Upper lobe of left lung (tissue), 6 donors: ENCODE data around the gene SLC7A14. TPM values are rescaled to one million over a fixed set of nuclear protein-coding genes. Genes with fewer than 3 reads are reported as not detected.

Source experiments
- ATAC-seq, 2 donors: fragments of 200-7000 bp; cut with Tn5 transposase; one replicate each; pipeline ENCODE4 v1.9.1; 2022; ENCODE audit warnings: mild to moderate bottlenecking in 2 of 2, moderate library complexity in 2 of 2; ENCODE audit not compliant: low FRiP score in 2 of 2
- DNase-seq, 2 donors: peaks; one replicate each; pipeline ENCODE4 v3.0.0-alpha.2; 2019 to 2020
- H3K27ac ChIP-seq, 4 donors: fragments of 200-600 bp; sonication (generic); one replicate each; pipeline ENCODE4 v1.5.1; 2016 to 2019
- H3K27me3 ChIP-seq, 4 donors: fragments of 200-600 bp; sonication (generic); one replicate each; pipeline ENCODE4 v1.5.1; 2017 to 2019
- H3K36me3 ChIP-seq, 4 donors: fragments of 200-600 bp; sonication (generic); one replicate each; pipeline ENCODE4 v1.5.1; 2016 to 2019
- H3K4me1 ChIP-seq, 4 donors: fragments of 200-600 bp; sonication (generic); one replicate each; pipeline ENCODE4 v1.5.1; 2018 to 2019
- H3K4me3 ChIP-seq, 4 donors: fragments of 200-600 bp; sonication (generic); one replicate each; pipeline ENCODE4 v1.5.1; 2017 to 2019; ENCODE audit warnings: mild to moderate bottlenecking in 2 of 4, moderate library complexity in 1 of 4
- H3K9me3 ChIP-seq, 4 donors: fragments of 200-600 bp; sonication (generic); one replicate each; pipeline ENCODE4 v1.5.1; 2018 to 2019
- EP300 ChIP-seq, 4 donors: sonication (generic); formaldehyde crosslinking; IDR thresholded peaks; one replicate each; pipeline ENCODE4 v1.5.1; 2017; ENCODE audit warnings: antibody characterized with exemption in 4 of 4, control low read depth in 2 of 4
- POLR2A ChIP-seq, 4 donors: fragments of 450-650 bp; IDR thresholded peaks; one replicate each; pipeline ENCODE4 v1.5.1; 2016 to 2017; ENCODE audit warnings: antibody characterized with exemption in 4 of 4, mild to moderate bottlenecking in 2 of 4
- POLR2AphosphoS5 ChIP-seq, 2 donors: sonication (generic); formaldehyde crosslinking; IDR thresholded peaks; one replicate each; pipeline ENCODE4 v1.5.1; 2017; ENCODE audit warnings: antibody characterized with exemption in 2 of 2
- WGBS, 2 donors: methylation state at CpG; one replicate each; pipeline ENCODE4 v1.1.5; 2017 to 2018; 5-methylcytosine and 5-hydroxymethylcytosine counted together
- total RNA-seq, 6 donors: library from RNA; depleted of rRNA in 4 of 6; stranded (reverse); fragments of >200 nt in 4 of 6; gene quantifications; one replicate each; pipeline versions ENCODE4 v1.1.0 to v1.2.1, GENCODE V29; 2016 to 2021
- TF ChIP-seq, protein P1 (sequence below), 6 experiments: fragments of 450-650 bp in 4 of 6; fragments of 200-600 bp in 2 of 6; sonication (generic) in 2 of 6; IDR thresholded peaks; one replicate each; pipeline ENCODE4 v1.5.1; 2016 to 2019; ENCODE audit warnings: antibody characterized with exemption in 6 of 6
- donor health status: DM: no; HTN: no; CAD: no; lungs with moderate emphysema.
- donor health status: DM: no; HTN: yes; CAD: no; lungs with severe emphysema.

SLC7A14 gene
- total RNA-seq, 6 donors from 2014 or later: 0.03 TPM; not detected in 5

DNA sequence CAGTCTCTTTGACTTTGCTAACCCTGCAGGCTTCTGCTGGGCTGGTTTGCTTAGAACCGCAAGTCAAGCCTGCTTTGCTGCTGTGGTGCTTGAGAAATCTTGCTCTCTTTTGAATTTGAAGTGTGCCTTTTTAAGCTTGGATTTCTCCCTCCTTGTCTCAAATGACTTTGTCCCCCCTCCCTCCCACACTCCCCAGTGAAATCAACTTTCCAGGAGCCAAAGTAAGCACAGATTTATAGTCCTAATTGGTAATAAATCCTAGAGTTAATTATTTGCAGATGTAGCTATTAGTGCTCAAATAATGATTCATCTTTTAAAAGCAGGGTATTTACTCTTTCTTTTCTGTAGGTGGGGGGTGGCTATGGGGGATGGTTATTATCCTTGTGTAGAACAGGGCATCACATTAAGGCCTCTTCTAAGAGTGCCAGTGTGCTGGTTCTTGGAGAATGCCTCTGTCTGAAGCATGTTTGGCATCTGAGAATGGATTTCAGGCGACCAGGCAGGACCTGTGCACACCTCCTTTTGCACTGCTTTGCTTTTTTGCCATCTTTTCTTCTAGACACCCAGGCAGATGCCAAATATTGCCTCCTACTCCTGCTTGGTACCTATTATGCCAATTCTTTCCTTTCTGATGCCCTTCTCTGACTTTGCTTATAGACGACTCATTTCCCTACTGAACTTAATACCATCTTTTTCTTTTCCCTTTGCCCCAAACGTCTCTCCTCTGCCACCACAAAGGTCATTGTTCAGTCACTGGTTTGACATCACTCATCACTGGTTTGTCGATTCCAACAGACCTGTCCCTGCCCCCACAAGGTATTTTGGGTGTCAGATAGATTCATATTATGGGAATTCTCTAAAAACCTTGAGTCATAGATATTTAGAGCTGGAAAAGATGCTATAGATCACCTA lies 116.5 kb downstream of the SLC7A14 start:
- no peak overlapping the region for H3K27ac ChIP-seq
- peak in 1 of 2 donors; percentile 25 for ATAC-seq

DNA sequence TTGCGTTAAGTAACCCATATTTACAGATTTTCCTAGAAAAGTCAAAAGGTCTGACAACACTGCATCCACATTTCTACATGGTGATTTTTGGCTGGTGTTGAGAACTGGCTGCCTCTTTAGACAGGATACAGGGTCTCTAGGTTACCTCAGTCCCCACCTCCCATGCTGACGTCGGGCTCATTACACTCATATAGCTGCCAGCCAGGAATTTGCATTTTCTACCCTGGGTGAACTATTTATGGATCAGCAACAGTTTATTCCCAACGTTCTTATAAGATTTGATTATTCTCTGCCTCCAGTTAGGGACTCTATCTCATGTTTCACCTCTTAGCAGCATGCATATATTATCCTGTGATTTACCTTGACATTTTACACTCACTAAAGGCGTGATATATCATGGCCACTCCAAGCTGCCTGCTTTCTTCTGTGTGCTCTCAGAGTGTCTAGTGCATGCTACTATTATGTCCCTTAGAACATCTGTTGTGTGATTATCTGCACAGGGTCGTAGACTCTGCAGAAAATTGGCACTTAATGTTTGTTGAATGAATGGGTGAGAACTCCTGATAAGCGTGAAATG lies 118.2 kb downstream of the SLC7A14 start:
- peaks cover 0 to 8% (median 0%) of the 10 kb centered on the region in 4 donors for H3K4me1 ChIP-seq
- ATAC-seq: no peak
- TF ChIP-seq, protein P1, sequence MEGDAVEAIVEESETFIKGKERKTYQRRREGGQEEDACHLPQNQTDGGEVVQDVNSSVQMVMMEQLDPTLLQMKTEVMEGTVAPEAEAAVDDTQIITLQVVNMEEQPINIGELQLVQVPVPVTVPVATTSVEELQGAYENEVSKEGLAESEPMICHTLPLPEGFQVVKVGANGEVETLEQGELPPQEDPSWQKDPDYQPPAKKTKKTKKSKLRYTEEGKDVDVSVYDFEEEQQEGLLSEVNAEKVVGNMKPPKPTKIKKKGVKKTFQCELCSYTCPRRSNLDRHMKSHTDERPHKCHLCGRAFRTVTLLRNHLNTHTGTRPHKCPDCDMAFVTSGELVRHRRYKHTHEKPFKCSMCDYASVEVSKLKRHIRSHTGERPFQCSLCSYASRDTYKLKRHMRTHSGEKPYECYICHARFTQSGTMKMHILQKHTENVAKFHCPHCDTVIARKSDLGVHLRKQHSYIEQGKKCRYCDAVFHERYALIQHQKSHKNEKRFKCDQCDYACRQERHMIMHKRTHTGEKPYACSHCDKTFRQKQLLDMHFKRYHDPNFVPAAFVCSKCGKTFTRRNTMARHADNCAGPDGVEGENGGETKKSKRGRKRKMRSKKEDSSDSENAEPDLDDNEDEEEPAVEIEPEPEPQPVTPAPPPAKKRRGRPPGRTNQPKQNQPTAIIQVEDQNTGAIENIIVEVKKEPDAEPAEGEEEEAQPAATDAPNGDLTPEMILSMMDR (IDR thresholded peaks at IDR 0.05): no peak
- TF ChIP-seq EP300 (IDR thresholded peaks at IDR 0.05) (no peak), POLR2A (IDR thresholded peaks at IDR 0.05) (no peak)
- WGBS, 2 donors: 74 to 82% methylated on average over 6 to 7 of the region's 7 CpGs
- H3K4me3 ChIP-seq: no peak overlapping the region
- no peaks in the 10 kb centered on the region for H3K27me3 ChIP-seq
- no peaks in the 10 kb centered on the region for H3K36me3 ChIP-seq
- no peak for DNase-seq
- H3K9me3 ChIP-seq: no peaks in the 10 kb centered on the region
- no peak overlapping the region for H3K27ac ChIP-seq

More for the DNA sequence above, 116.5 kb downstream of the SLC7A14 start:
- DNase-seq: no peak
- Histone ChIP-seq H3K27me3 (no peaks in the 10 kb centered on the region), H3K4me3 (no peak overlapping the region), H3K36me3 (no peaks in the 10 kb centered on the region), H3K4me1 (peaks cover 0 to 8% (median 0%) of the 10 kb centered on the region in 4 donors), H3K9me3 (no peaks in the 10 kb centered on the region)
- 60 to 67% methylated on average over 5 of the region's 5 CpGs for WGBS, 2 donors
- no peak for TF ChIP-seq POLR2A (IDR thresholded peaks at IDR 0.05)
- no peak for TF ChIP-seq POLR2AphosphoS5 (IDR thresholded peaks at IDR 0.05)
- no peak for TF ChIP-seq EP300 (IDR thresholded peaks at IDR 0.05)
- TF ChIP-seq, protein P1 (IDR thresholded peaks at IDR 0.05): no peak

DNA sequence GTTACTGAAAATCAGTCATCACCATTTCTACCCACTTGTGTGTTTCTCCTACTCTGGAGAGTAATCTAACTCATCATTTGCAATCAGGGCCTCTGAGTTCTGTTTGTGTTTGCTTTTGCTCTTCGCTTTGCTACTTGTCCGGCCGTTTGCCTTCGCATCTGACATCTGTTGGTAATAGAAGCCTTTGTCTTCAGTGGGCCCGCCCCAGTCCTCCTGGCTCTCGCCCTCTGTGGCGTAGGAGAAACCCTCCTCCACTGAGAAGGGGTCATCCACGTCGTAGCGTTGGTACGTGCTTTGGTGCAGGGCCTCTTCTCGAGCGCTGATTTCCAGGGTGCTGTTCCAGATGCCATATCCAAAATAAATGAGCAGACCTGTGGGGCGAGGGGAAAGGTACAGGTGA lies 118.9 kb downstream of the SLC7A14 start:
- no peak overlapping the region for H3K4me3 ChIP-seq
- no peak for ATAC-seq
- no peaks in the 10 kb centered on the region for H3K27me3 ChIP-seq
- WGBS, 2 donors: 85 to 87% methylated on average over 14 of the region's 14 CpGs
- no peak for DNase-seq
- no peak overlapping the region for H3K27ac ChIP-seq
- no peaks in the 10 kb centered on the region for H3K36me3 ChIP-seq
- peaks cover 0 to 8% (median 0%) of the 10 kb centered on the region in 4 donors for H3K4me1 ChIP-seq
- TF ChIP-seq, protein P1 (IDR thresholded peaks at IDR 0.05): no peak
- TF ChIP-seq POLR2AphosphoS5 (IDR thresholded peaks at IDR 0.05) (no peak), POLR2A (IDR thresholded peaks at IDR 0.05) (no peak), EP300 (IDR thresholded peaks at IDR 0.05) (no peak)
- H3K9me3 ChIP-seq: no peaks in the 10 kb centered on the region

DNA sequence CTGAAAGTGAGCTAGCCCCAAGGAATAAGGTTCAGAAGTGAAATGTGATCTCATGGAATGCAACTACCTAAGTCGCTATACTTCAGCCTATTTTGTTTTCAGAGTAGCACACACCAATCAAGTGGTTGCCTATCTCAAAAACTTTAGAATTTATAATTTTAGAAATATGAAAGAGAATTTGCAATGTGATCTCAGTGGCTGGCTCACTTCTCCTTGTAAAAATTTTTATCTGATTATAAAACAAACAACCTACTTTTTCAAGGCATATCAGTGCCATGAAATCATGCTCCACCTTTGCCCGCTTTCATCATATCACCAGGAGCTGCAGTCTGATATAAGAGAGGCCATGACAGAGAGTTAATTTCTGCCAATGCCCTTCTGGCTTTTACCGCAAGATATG lies 119.9 kb downstream of the SLC7A14 start:
- H3K9me3 ChIP-seq: no peaks in the 10 kb centered on the region
- DNase-seq (no peak), ATAC-seq (no peak)
- no peak overlapping the region for H3K4me3 ChIP-seq
- H3K27me3 ChIP-seq: no peaks in the 10 kb centered on the region
- H3K27ac ChIP-seq: no peak overlapping the region
- peaks cover 0 to 8% (median 0%) of the 10 kb centered on the region in 4 donors for H3K4me1 ChIP-seq
- WGBS, 2 donors: 55 to 66% methylated on average over 3 of the region's 3 CpGs
- TF ChIP-seq, protein P1 (IDR thresholded peaks at IDR 0.05): no peak
- TF ChIP-seq POLR2AphosphoS5 (IDR thresholded peaks at IDR 0.05) (no peak), EP300 (IDR thresholded peaks at IDR 0.05) (no peak), POLR2A (IDR thresholded peaks at IDR 0.05) (no peak)
- no peaks in the 10 kb centered on the region for H3K36me3 ChIP-seq
